ENCODE measurements around the gene ENOX1.

Gene ENOX1

DNA sequence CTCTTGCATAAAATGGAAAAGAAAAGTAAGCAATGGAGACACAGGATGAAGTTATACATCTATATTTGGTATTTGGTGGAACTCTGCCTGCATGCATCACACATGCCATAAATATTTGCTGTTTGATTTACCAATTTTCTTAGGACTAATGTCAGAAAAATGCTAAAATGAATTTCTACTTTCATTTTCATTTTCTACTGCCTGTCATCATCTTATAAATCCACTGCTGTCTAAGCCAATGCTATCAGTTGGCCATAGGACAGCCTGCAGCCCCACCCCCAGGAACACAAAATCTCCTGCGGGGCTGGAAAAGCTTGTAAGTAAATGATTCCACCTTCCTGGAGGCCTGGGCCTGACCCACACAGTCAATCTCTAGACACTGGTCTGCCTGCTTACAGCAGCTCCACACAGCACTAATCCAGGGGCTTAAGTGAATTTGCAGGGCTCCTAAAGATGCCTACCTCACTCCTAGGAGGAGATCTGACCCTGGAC lies 122.0 kb downstream of the ENOX1 start:
- no peak for DNase-seq

DNA sequence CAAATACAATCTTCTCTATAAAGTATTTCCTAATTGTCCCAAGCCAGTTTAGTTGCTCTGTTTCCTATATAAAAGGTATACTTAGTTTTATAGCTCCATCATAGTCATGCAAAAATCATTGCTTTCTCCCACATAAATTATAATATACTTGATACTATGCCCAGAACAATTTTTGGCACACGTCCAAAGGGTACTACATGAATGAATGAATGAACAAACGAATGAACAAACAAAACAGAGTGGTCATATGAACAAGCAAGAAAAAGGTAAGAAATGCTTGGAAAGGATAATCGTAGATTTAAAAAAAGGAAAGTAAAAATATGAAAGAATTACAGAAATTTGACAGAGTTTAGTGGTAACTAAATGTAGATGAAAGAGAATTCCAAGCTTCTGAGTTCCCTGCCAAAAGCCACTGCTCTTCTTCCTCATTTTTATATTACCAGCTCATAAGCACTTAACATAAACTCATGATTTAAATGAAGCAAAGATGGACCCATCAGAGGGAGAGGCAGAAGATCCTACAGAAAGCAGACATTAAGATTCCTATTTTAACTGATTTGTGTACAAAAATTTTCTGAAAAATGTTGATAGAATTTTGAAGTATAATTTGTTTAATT lies 123.2 kb downstream of the ENOX1 start:
- DNase-seq: no peak

DNA sequence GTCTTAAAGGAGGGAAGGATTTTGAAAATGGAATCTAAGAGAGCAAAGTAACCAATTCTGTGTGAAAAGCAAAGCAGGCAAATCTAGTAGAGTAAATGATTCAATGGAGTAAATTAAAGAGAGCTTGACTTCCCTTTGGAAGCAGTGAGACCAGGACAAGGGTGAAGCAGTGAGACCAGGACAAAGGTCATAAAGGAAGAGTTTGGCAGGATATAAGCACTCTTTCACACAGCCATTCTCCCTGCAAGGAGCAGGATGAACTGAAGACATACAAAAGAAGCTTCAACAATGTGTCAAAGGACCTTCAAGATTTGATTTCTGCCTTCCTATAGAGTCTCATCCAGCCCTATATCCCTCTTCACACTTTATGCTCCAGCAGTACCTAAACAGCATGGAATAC lies 123.8 kb downstream of the ENOX1 start:
- no peak for DNase-seq

DNA sequence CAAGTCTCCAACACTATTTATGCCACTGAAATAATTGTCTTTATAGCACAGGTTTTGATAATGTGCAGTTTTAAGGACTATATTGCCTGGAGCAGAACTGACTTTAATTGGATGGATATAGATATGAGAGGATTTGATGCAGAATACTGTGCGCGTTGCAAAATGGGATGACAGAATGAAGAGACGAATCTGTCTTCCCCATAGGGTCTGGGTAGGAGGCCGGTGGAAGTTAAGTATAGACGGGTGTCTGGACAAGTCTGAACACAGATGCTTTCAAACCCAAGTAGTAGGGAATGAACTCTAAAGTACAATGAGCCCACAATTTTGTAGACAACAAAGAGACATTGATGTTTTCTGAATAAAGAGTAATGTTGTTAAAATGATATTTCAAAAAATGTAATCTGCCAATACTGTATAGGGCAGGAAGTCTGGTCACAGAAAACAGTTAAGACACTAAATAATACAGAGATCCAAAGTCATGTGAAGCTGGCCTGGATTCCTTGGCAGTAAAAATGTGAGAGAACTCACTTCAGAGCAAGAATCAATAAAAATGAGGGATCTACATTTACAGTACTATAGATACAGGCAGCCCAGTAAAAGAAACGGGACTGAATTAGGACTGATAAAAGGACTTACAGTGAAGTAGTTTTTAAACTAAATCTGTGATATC lies 125.5 kb downstream of the ENOX1 start:
- DNase-seq: no peak

DNA sequence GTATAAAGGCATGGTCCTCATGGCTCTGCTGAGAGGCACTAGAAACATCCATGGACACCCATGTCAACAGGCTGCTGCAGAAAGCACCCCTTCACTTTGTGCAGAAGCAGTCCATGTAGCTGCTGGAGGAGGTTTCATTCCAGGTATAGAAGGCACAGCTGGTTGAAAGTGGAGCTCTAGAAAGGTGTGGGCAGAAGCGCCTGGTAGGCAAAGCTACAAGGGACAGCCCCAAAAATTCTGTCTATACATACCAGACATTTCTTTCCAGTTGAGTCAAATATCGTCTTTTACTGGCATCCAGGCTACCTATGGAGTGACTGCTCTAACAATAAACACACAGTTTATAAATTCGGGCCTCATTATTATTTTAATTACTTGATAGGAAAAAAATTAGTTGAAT lies 129.3 kb downstream of the ENOX1 start:
- DNase-seq: no peak

DNA sequence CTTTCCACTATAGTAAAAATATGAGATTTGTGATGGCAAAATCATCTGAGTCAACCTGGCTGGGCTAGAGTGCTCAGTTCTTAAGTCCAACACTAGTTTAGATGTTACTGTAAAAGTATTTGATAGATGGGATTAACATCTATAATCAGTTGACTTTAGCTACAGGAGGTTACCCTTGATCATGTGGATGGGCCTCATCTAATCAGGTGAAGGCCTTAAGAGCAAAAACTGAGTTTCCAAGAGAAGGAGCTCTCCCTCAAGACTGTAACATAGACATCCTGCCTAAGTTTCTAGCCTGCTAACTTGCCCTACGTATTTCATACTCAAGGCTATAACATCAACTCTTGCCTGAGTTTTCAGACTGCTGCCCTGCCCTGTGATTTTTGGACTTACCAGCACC lies 132.8 kb downstream of the ENOX1 start:
- no peak for DNase-seq

DNA sequence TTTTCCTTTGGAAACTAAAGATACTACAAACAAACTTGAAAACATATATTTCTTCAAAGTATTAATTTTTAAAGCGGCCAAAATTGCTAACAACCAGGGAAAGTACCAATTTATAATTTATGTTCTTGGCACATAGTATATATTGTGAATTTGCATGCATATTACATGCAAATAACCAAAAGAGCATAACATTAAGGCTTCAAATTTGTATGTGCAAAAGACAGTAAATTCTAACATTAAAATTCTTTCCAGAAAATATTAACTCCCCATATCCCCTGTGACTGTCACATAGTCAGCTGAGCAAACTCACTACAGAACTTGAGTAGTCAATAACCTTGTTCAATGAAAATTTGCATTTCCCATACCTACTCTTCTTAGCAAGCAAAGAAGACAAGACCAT lies 133.4 kb downstream of the ENOX1 start:
- no peak for DNase-seq

DNA sequence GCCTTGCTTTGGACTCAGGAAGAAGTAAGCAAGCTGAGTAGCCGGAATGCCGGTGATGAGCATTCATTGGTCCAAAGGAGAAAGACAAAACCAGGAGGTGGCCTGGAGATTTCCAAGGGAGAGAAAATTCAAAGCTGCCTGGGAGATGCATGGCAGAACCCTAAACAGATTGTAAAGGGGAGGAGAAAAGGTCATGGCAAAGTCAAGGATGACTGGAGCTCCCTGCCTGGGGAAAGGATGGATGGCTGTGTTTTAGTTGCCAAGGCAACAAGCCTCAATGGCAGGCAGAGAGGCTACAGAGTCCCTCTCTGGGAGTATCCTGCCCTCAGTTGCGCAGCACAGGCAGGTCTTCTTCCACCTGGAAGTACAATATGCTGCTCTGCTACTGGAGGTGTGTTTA lies 134.0 kb downstream of the ENOX1 start:
- DNase-seq: no peak

DNA sequence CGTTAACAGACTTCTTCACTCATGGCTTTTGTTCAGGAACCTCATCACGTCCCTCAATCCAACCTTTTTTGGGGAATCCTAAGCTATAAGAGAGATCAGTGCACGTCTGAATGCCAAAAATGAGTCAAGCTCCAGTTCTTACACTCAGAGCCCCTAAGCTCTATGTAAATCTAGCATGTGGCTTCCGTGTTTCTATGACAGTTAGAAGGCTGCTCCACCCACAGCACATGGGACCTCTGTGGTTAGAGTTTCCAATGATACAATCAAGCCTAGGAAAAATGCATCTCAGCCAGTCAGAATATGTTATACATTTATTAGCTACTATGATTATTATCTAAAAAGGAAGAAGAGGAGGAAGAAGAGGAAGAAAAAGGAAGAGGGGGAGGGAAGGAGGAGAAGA lies 135.9 kb downstream of the ENOX1 start:
- DNase-seq: no peak

DNA sequence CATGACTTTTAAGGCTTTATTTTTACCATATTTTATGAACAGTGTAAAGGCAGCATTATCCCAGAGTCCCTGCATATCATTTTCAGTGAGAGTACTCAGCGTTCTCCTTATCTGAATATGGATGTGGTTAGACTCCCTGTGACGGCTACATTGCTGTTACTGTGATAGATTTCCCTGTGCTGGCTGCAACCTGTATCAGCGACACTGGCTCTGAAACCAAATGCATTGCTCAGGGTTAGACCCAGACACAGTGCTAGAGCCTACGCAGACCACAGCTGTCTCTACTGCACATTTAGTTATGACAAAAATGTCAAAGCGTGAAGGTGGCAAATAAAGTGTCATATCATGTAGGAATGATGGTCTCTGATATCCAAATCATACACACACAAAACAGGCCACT lies 138.0 kb downstream of the ENOX1 start:
- DNase-seq: no peak

DNA sequence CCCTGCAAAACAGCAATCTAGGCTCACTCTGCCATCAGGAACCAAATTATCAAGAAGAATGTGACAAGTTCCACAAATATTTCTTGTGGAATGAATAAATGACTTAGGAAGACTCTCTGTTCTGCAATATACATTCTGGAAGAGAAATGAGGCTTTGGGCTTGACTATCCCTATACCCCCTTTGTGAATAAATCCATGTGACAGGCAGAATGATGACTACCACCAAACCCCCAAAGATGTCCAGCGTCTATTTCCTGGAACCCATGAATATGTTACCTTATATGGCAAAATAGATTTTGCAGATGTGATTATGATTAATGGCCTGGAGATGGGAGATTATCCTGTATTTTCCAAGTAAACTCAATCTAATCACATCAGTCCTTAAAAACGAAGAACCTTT lies 139.3 kb downstream of the ENOX1 start:
- DNase-seq: no peak

DNA sequence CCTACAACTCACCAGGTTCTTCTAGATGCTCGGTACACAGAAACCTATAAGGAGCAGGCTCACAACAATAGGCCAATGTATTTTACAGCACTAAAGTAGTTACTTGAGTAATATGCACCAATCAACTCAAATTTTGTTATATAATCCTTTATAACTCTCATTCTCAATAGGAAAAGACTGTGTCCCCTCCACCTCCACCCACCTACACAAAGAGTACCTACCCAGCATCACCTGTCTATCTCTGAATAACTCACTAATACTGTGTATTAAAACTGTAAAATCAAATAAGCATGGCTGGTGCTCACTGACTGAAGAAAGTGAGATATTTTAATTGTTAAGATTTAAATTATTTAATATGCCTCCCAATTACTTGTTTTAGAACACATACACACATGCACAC lies 146.3 kb downstream of the ENOX1 start:
- DNase-seq: no peak

DNA sequence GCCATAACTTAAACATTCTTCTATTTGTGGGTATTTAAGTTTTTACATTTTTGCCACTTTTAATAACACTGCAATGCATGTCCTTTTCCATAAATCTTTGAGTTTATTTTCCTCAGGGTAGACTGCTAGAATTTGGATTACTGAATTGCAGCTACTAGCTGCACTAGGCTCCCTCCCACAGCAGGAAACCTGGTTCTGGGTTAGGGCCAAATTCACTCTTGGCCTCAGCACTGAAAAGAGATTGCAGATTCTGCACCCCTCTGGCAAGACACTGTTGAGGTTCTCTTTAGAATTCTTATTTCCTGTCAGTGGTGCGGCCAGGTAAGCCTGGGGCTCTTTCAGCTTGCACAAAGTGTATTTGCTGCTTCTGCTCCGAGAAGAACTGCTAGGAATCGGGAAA lies 155.7 kb downstream of the ENOX1 start:
- no peak for DNase-seq

DNA sequence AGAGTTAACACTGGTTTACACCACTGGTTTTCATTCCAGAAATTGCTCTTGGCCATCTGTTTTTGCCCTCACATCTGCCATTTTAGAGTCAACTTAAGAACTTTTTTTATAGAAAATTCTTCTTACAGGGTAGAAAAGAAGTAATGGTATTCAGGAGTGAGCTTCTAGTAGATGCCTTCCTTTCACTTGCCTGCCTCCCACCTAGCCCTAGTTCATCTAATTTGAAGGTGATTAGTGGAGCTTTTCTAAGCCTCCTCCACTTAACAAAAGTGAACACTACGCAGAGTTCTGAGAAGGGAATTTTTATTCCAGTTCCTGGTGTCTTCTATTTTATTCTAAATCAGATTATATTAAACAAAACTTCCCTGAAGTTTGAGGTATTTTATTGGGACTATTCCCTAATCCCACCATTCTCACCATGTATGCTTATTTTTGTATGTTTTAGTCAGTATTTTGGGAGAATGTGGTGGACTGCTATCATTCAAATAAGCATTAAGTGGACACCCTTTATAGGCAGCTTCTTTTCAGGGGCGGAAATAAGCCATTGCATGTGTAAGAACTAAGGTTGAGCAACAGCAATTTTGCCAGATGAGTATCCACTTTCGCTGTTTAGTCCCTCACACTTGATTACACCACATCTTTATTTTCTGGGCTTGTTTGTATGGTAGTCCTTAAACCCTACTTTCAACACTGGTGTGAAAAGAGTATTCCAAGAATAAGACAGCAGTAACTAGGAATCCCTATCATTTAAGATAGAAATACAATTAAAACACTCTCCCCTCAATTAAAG lies 156.9 kb downstream of the ENOX1 start:
- no peak for DNase-seq

DNA sequence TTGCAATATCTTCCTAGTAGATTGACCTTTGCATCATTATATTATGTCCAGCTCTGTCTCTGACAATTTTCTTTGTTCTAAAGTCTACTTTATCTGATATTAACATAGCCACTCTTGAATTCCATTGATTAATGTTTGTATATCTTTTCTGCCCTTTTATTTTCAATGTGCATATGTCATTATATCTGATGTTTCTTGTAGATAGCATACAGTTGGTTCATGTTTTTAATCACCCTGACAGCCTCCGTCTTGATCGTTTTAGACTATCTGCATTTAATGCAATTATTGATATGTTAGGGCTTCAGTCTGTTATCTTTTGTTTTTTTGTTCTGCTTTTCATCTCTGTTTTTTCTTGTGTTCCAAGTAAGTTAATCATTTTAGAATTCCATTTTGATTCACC lies 159.8 kb downstream of the ENOX1 start:
- no peak for DNase-seq

DNA sequence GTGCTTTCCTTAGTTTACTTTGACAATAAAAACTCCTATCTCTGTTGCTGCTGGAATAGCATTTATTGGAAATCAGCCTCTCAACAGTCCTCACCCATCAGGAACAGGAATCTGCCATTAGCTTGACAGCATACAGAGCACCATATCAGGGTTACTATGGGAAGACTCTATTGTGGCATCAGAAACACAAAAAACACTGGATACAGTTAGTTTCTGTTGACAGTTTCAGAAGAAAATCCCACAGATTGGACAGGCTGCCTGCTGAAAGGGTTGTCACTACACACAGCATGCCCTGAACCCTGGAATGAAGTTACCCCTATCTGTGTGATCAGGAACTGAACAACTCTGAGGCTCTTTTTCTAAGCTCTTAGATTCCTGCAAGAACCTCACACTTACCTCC lies 172.7 kb downstream of the ENOX1 start:
- DNase-seq: no peak

DNA sequence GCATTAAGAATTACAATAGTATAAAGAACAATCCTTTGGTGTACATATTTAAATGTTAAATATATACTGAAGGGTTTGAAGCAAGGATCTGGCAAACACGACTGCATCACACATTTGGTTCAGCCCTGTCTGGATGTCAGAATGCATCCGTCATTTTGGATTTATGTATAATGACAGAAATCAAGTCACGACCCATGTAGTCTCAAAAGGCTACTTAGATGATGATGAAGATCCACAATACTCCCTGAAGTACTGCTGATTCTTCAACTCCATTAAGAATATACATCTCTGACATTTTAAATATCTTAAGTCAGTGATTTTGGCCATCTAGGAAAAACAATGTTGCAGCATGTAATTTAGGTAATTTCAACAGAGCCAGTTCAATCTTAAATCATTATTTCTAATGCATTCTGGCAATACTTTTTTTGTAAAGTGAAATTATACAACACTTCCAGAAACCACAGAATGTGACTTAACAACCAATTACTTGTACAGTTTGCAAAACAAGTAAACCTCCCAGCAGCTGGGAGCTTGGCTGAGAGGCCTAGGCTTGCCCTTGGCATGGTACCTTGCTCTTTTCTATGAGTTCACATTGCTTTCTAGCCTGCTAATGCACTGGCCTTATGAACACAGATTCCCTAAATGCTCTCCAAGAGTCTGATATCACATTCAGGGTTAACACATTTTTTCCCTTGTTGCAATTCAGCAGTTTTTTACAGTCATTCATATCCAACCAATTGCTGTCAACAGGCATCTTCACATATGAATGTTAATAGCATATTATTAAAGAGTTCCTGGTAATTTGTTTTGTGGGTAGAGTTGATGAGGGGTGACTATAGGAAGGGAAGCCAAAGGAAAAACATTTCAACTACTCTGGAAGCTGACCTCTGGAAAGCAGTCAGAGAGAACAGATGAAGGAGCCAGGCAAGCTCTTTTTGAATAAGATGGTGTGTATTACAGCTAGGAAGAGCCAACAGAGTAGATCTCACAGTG lies 175.2 kb downstream of the ENOX1 start:
- no peak for DNase-seq

DNA sequence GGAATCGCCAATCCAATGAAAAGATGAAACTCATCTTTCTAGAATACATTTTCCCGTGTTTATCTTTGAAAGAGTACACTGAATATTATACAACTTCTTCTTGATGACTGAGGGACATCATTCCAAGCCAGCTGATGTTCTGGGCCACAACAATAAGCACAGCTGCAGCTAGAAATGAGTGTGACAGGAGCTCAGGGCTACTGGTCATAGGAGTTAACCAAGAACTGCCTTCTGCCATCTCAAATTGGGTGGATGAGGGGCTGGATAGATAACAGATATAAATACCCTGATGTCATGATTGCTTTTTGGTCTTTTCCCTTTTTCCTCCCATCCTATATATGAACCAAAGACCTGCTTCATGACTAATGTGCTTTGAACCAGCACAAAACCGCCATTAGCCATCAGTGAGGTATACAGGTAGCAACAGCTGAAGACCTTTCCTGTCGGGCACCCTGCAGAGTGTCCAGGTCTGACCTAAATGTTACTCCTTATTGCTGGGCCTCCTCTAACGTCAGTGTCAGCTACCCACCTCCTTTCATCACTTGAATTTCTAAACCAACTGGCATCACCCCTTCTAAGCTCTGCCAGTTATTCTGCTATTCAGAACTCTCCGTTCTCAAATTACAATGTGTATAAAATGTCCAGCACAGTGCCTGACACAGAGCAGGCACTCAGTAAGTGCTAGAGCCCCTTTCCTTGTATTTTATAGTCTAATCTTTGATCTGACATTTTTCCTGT lies 178.2 kb downstream of the ENOX1 start:
- no peak for DNase-seq

DNA sequence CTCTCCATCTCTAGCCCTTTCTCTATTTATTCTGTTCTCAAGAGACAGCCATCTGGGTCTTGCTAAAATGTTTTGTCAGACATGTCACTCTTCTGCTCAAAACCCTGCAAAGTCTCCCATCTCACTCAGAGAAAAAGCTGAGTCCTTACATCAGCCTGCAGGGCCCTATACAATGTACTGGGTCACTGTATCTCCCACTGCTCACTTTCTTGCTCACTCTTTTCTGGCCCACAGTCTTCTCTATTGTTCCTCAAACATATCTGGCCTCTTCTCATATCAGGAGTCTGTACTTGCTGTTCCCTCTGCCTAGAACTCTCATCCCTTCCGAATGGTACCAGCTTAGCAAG lies 189.2 kb downstream of the ENOX1 start:
- DNase-seq: no peak

DNA sequence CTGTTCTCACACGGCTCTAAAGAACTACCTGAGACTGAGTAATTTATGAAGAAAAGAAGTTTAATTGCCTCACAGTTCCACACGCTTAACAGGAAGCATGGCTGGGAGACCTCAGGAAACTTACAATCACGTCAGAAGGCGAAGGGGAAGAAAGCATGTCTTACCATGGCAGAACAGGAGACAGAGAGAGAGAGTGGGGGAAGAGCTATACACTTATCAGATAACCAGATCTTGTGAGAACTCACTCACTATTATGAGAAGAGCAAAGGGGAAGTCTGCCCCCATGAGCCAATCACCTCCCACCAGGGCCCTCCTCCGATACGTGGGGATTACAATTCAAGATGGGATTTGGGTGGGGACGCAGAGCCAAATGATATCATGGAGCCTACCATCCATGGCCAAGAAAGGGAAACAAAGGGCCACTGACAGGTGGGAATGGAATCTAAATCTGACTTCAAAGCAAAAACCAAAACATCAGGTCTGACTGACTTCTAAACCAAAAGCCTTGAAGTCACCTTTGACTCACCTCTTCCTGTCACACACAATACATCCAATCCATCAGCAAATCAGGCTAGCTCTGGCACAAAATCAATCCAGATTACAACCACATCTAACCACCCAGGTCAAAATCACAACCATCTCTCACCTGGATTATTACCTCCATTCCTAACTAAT lies 189.7 kb downstream of the ENOX1 start:
- DNase-seq: no peak

DNA sequence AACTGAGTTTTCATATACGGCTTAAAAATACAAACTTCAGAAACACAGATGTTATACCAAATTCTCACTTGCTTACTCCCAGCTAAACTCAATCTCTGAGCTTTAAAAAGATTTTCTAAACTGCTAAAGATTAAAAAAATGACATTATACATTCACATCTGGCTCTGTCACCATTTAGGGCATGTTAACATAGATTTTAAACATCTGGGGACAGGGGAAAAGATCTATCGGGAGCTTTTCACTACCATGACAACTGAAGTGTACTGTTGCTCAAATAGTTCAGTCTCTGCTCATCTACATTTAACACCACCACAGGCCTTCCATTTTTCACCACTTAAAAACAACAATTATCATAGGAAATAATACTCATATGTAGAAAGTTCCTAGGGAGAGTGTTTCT lies 190.8 kb downstream of the ENOX1 start:
- no peak for DNase-seq

DNA sequence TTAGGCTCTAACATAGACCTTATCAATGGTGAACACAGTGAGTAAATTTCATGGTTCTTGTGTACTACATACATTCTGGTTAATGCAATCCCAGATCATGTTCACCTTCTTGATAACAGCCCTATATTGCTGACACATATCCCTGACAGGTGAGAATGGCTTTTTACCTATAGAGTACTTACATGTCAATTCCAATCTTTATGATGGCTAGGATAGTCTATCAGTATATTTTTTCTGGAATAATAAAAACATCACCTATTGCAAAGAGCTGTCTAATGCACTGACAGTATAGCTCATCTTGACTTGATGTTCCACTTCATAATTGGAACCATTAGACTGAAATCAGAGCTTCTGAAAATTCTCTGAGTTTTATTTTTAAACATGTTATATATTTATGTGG lies 199.4 kb downstream of the ENOX1 start:
- DNase-seq: no peak
